ENCODE results near the gene SUPT6H.

SUPT6H gene

GRCh38 chr17:28663723-28664122 lies 1.7 kb downstream of the SUPT6H start:
- peaks cover 30 to 61% of the 10 kb centered on the region in 2 experiments for H3K36me3 ChIP-seq (ENCODE audit: control insufficient read depth in 2 of 2, insufficient read depth in 1 of 2, low read length in 2 of 2)
- POLR2A ChIA-PET = interaction anchor here (2.5 kb wide), 1 partner anchor 56 kb away, joined by 21 read pairs; the partner anchor contains the start of gene RPL23A
- CTCF ChIA-PET = interaction anchor here (0.8 to 4.7 kb wide), 2 partner anchors 10 to 18 kb away, joined by 3 to 42 read pairs; partner anchors contain the start of gene BLTP2
- TF ChIP-seq ZNF626 (tag by site-specific recombination; IDR thresholded peaks at IDR 0.05) (no peak), ZNF548 (tag by site-specific recombination; IDR thresholded peaks at IDR 0.05) (no peak), ZBTB48 (tag by site-specific recombination; IDR thresholded peaks at IDR 0.05) (no peak), ZNF184 (tag by site-specific recombination; IDR thresholded peaks at IDR 0.05) (no peak), ZBTB20 (tag by site-specific recombination; IDR thresholded peaks at IDR 0.05) (no peak), ZNF211 (tag by site-specific recombination; IDR thresholded peaks at IDR 0.05; ENCODE audit: low read depth) (no peak), ZNF362 (tag by site-specific recombination; IDR thresholded peaks at IDR 0.05) (peak; percentile 89), ZNF18 (tag by site-specific recombination; IDR thresholded peaks at IDR 0.05) (no peak), ZNF248 (tag by site-specific recombination; IDR thresholded peaks at IDR 0.05) (no peak), PRDM1 (tag by site-specific recombination; IDR thresholded peaks at IDR 0.05) (peak; percentile 78; the same call in 1 of the 2 replicates), ZNF792 (tag by site-specific recombination; IDR thresholded peaks at IDR 0.05) (no peak), ZNF555 (tag by site-specific recombination; conservative IDR thresholded peaks at IDR 0.05) (no peak)
- TF ChIP-seq, protein P1, sequence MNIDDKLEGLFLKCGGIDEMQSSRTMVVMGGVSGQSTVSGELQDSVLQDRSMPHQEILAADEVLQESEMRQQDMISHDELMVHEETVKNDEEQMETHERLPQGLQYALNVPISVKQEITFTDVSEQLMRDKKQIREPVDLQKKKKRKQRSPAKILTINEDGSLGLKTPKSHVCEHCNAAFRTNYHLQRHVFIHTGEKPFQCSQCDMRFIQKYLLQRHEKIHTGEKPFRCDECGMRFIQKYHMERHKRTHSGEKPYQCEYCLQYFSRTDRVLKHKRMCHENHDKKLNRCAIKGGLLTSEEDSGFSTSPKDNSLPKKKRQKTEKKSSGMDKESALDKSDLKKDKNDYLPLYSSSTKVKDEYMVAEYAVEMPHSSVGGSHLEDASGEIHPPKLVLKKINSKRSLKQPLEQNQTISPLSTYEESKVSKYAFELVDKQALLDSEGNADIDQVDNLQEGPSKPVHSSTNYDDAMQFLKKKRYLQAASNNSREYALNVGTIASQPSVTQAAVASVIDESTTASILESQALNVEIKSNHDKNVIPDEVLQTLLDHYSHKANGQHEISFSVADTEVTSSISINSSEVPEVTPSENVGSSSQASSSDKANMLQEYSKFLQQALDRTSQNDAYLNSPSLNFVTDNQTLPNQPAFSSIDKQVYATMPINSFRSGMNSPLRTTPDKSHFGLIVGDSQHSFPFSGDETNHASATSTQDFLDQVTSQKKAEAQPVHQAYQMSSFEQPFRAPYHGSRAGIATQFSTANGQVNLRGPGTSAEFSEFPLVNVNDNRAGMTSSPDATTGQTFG (tag by site-specific recombination; IDR thresholded peaks at IDR 0.05; ENCODE audit: borderline replicate concordance) = no peak
- no peak overlapping the region for H3K4me3 ChIP-seq (ENCODE audit: low read depth, low read length)
- H3K9me3 ChIP-seq (ENCODE audit: control insufficient read depth, insufficient read depth, low read depth, low read length) = no peaks in the 10 kb centered on the region
- no peak overlapping the region for H3K27ac ChIP-seq (ENCODE audit: extremely low read depth, low read depth, low read length)
- peaks cover 7% of the 10 kb centered on the region for H3K4me1 ChIP-seq (ENCODE audit: control insufficient read depth, insufficient read depth, low read length)

GRCh38 chr17:28665994-28666393 lies 4.0 kb downstream of the SUPT6H start:
- peaks cover 49 to 60% of the 10 kb centered on the region in 2 experiments for H3K36me3 ChIP-seq (ENCODE audit: control insufficient read depth in 2 of 2, insufficient read depth in 1 of 2, low read length in 2 of 2)
- POLR2A ChIA-PET = no interaction called here
- no peak overlapping the region for H3K27ac ChIP-seq (ENCODE audit: extremely low read depth, low read depth, low read length)
- TF ChIP-seq, protein P2, sequence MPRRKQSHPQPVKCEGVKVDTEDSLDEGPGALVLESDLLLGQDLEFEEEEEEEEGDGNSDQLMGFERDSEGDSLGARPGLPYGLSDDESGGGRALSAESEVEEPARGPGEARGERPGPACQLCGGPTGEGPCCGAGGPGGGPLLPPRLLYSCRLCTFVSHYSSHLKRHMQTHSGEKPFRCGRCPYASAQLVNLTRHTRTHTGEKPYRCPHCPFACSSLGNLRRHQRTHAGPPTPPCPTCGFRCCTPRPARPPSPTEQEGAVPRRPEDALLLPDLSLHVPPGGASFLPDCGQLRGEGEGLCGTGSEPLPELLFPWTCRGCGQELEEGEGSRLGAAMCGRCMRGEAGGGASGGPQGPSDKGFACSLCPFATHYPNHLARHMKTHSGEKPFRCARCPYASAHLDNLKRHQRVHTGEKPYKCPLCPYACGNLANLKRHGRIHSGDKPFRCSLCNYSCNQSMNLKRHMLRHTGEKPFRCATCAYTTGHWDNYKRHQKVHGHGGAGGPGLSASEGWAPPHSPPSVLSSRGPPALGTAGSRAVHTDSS (tag by site-specific recombination; IDR thresholded peaks at IDR 0.05) = no peak
- TF ChIP-seq ZFP37 (tag by site-specific recombination; IDR thresholded peaks at IDR 0.05) (no peak), ZNF24 (tag by site-specific recombination; IDR thresholded peaks at IDR 0.05) (no peak), ZNF157 (tag by site-specific recombination; IDR thresholded peaks at IDR 0.05) (no peak), ZNF624 (tag by site-specific recombination; IDR thresholded peaks at IDR 0.05) (no peak)
- TF ChIP-seq, protein P3, sequence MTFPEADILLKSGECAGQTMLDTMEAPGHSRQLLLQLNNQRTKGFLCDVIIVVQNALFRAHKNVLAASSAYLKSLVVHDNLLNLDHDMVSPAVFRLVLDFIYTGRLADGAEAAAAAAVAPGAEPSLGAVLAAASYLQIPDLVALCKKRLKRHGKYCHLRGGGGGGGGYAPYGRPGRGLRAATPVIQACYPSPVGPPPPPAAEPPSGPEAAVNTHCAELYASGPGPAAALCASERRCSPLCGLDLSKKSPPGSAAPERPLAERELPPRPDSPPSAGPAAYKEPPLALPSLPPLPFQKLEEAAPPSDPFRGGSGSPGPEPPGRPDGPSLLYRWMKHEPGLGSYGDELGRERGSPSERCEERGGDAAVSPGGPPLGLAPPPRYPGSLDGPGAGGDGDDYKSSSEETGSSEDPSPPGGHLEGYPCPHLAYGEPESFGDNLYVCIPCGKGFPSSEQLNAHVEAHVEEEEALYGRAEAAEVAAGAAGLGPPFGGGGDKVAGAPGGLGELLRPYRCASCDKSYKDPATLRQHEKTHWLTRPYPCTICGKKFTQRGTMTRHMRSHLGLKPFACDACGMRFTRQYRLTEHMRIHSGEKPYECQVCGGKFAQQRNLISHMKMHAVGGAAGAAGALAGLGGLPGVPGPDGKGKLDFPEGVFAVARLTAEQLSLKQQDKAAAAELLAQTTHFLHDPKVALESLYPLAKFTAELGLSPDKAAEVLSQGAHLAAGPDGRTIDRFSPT (tag by site-specific recombination; IDR thresholded peaks at IDR 0.05) = no peak
- peaks cover 6% of the 10 kb centered on the region; the same call in 1 of the 2 replicates for H3K4me1 ChIP-seq (ENCODE audit: control insufficient read depth, insufficient read depth, low read length)
- no peaks in the 10 kb centered on the region for H3K9me3 ChIP-seq (ENCODE audit: control insufficient read depth, insufficient read depth, low read depth, low read length)
- CTCF ChIA-PET = interaction anchor here (0.9 kb wide), 1 partner anchor 19 kb away, joined by 4 read pairs; no protein-coding TSS in a partner anchor
- H3K4me3 ChIP-seq (ENCODE audit: low read depth, low read length) = no peak overlapping the region
